Neural progenitor cell (in vitro differentiated cells): Measurements from ENCODE around the gene PGC.

ENCODE experiments used
- EZH2 ChIP-seq: fragments of 200-600 bp; sonication (generic); IDR thresholded peaks from 2 replicates; pipeline ENCODE4 v1.6.1; 2017; ENCODE audit warnings: antibody characterized with exemption, mild to moderate bottlenecking, moderate library complexity
- TF ChIP-seq, protein P1 (sequence below): fragments of 200-600 bp; sonication (generic); IDR thresholded peaks from 2 replicates; pipeline ENCODE4 v1.5.1; 2017; ENCODE audit warnings: antibody characterized with exemption, mild to moderate bottlenecking

DNA sequence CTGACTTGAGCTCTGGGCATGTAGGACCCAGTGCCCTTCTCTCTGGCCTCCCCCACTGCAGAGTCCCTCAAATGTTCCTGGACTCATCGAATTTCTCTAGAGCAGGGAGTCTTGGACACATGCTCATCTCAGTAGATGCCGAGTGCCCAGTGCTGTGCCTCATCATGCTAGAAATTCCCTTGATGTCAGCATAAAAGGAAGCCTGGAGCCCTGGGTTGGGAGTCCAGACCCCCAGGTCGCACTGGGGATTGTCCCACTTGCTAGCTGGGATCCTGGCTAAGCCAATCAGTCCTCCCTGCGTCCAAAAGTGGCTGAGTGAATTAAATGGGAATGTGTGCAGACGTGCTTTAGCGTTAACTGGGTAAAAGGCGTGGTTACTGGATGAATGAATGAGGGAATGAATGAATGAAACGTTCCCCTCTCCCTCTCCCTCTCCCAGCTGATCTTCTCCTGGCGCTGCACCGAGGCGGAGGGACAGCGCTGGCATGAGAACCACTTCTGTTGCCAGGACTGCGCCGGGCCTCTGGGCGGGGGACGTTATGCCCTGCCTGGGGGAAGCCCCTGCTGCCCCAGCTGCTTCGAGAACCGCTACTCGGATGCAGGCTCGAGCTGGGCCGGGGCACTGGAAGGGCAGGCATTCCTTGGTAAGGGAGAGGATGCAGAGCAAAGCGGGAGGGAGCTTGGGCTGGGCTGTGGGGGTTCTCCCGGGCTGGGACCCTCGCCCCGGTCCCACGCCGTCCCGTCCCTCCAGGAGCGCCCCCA, 38.7 kb upstream of the PGC start:
- no peak for TF ChIP-seq EZH2
- TF ChIP-seq, protein P1, sequence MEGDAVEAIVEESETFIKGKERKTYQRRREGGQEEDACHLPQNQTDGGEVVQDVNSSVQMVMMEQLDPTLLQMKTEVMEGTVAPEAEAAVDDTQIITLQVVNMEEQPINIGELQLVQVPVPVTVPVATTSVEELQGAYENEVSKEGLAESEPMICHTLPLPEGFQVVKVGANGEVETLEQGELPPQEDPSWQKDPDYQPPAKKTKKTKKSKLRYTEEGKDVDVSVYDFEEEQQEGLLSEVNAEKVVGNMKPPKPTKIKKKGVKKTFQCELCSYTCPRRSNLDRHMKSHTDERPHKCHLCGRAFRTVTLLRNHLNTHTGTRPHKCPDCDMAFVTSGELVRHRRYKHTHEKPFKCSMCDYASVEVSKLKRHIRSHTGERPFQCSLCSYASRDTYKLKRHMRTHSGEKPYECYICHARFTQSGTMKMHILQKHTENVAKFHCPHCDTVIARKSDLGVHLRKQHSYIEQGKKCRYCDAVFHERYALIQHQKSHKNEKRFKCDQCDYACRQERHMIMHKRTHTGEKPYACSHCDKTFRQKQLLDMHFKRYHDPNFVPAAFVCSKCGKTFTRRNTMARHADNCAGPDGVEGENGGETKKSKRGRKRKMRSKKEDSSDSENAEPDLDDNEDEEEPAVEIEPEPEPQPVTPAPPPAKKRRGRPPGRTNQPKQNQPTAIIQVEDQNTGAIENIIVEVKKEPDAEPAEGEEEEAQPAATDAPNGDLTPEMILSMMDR = no peak
